ENCODE results near the gene MAP2K4.

- TF ChIP-seq POLR2A (IDR thresholded peaks at IDR 0.05) = no peak
- TF ChIP-seq CTCF (IDR thresholded peaks at IDR 0.05 in 8 of 11, conservative IDR thresholded peaks at IDR 0.05 in 3 of 11) = no peak
Measured at GRCh38 chr17:12041312-12041711, 20.6 kb downstream of the MAP2K4 start.

Data from spleen (tissue), 7 donors.